HEK293 (cell line): ENCODE data around the gene BEST2.

Experiments
- BCL6B ChIP-seq: fragments of 450-650 bp; formaldehyde crosslinking; IDR thresholded peaks from 2 replicates; pipeline ENCODE4 v1.5.1; 2017; ENCODE audit warnings: missing biosample characterization, missing genetic modification characterization
- EGR2 ChIP-seq: fragments of 450-650 bp; formaldehyde crosslinking; IDR thresholded peaks from 2 replicates; pipeline ENCODE4 v1.5.1; 2016; ENCODE audit warnings: low read depth, missing biosample characterization, missing genetic modification characterization
- GLIS1 ChIP-seq: fragments of 450-650 bp; formaldehyde crosslinking; IDR thresholded peaks from 2 replicates; pipeline ENCODE4 v1.5.1; 2016; ENCODE audit warnings: missing biosample characterization, missing genetic modification characterization
- YY1 ChIP-seq: fragments of 450-650 bp; formaldehyde crosslinking; IDR thresholded peaks from 2 replicates; pipeline ENCODE4 v1.5.1; 2018; ENCODE audit warnings: missing biosample characterization, missing genetic modification characterization
- ZNF501 ChIP-seq: fragments of 450-650 bp; formaldehyde crosslinking; IDR thresholded peaks from 2 replicates; pipeline ENCODE4 v1.5.1; 2016; ENCODE audit warnings: missing biosample characterization, missing genetic modification characterization
- ZNF510 ChIP-seq: fragments of 450-650 bp; formaldehyde crosslinking; IDR thresholded peaks from 2 replicates; pipeline ENCODE4 v1.5.1; 2018; ENCODE audit warnings: mild to moderate bottlenecking, missing genetic modification characterization, missing biosample characterization; ENCODE audit not compliant: insufficient replicate concordance
- ZNF76 ChIP-seq: fragments of 450-650 bp; formaldehyde crosslinking; IDR thresholded peaks from 2 replicates; pipeline ENCODE4; 2016; ENCODE audit warnings: low read depth, missing biosample characterization, missing genetic modification characterization, borderline replicate concordance
- ZNF777 ChIP-seq: fragments of 450-650 bp; formaldehyde crosslinking; IDR thresholded peaks from 2 replicates; pipeline ENCODE4 v1.5.1; 2017; ENCODE audit warnings: missing biosample characterization, missing genetic modification characterization, borderline replicate concordance
- ZNF830 ChIP-seq: fragments of 450-650 bp; IDR thresholded peaks from 2 replicates; pipeline ENCODE4 v1.5.0; 2018; ENCODE audit warnings: missing biosample characterization, missing genetic modification characterization, low read depth, mild to moderate bottlenecking, moderate library complexity
- TF ChIP-seq, protein P1 (sequence below): fragments of 450-650 bp; formaldehyde crosslinking; IDR thresholded peaks from 2 replicates; pipeline ENCODE4 v1.5.1; 2016; ENCODE audit warnings: missing biosample characterization, missing genetic modification characterization

- TF ChIP-seq BCL6B (tag by site-specific recombination) (no peak), ZNF777 (no peak), ZNF510 (tag by site-specific recombination) (no peak), YY1 (no peak), EGR2 (tag by site-specific recombination) (no peak), ZNF830 (no peak), ZNF76 (tag by site-specific recombination) (no peak), GLIS1 (peak; percentile 8; the same call in 1 of the 2 replicates), ZNF501 (tag by site-specific recombination) (no peak)
- TF ChIP-seq, protein P1, sequence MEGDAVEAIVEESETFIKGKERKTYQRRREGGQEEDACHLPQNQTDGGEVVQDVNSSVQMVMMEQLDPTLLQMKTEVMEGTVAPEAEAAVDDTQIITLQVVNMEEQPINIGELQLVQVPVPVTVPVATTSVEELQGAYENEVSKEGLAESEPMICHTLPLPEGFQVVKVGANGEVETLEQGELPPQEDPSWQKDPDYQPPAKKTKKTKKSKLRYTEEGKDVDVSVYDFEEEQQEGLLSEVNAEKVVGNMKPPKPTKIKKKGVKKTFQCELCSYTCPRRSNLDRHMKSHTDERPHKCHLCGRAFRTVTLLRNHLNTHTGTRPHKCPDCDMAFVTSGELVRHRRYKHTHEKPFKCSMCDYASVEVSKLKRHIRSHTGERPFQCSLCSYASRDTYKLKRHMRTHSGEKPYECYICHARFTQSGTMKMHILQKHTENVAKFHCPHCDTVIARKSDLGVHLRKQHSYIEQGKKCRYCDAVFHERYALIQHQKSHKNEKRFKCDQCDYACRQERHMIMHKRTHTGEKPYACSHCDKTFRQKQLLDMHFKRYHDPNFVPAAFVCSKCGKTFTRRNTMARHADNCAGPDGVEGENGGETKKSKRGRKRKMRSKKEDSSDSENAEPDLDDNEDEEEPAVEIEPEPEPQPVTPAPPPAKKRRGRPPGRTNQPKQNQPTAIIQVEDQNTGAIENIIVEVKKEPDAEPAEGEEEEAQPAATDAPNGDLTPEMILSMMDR: no peak
These were observed 24.6 kb upstream of the BEST2 start for GRCh38 chr19:12726988-12727316.
